ENCODE measurements around the gene ANKDD1B. TPM values are rescaled to one million over a fixed set of nuclear protein-coding genes. Genes with fewer than 3 reads are reported as not detected.

ANKDD1B gene
- total RNA-seq, 1 experiment from 2014 or later = 0.84 TPM

DNA sequence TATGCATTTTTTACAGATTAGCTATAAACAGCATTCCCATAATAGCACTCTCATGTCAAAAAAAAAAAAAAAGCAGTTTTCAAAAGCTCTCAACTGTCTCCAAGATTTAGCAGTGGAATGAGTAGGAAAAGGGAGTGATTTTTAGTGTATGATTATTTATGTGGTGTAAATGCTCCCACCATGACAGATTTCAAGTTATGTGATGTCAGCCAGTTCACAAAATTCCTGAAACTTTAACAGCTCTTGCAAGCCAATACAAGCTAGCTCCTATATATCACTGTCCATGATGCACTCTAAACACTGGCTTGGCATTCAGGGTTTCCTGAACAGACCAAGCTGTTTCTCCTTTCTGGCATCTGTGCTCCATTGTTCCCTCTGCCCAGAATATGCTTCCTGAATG is 7.9 kb upstream of the ANKDD1B start:
- Histone ChIP-seq H3K27me3 (ENCODE audit: insufficient read depth, low read length) (no peaks in the 10 kb centered on the region), H3K4me2 (ENCODE audit: low read length) (no peak overlapping the region), H3K27ac (ENCODE audit: low read depth, low read length) (no peak overlapping the region), H3K4me3 (replicated peaks in 1 of 2; ENCODE audit: low read depth in 1 of 2, low read length in 2 of 2) (no peak overlapping the region), H2AFZ (ENCODE audit: low read depth, low read length, poor library complexity, severe bottlenecking) (no peak overlapping the region), H3K36me3 (ENCODE audit: control insufficient read depth in 1 of 2, insufficient read depth in 2 of 2, low read length in 2 of 2) (no peaks in the 10 kb centered on the region), H3K9me2 (ENCODE audit: insufficient read depth) (no peaks in the 10 kb centered on the region), H3K9me3 (ENCODE audit: control insufficient read depth in 1 of 2, insufficient read depth in 1 of 2, low read depth in 1 of 2, low read length in 2 of 2) (no peaks in the 10 kb centered on the region), H4K20me1 (ENCODE audit: insufficient read depth) (no peaks in the 10 kb centered on the region), H3K9ac (ENCODE audit: low read length) (no peak overlapping the region), H3K79me2 (ENCODE audit: insufficient read depth, low read length) (no peaks in the 10 kb centered on the region), H3K4me1 (ENCODE audit: control insufficient read depth in 1 of 2, insufficient read depth in 2 of 2, low read length in 2 of 2) (no peaks in the 10 kb centered on the region)
- TF ChIP-seq EGR1 (IDR thresholded peaks at IDR 0.05; ENCODE audit: low read depth) (no peak), SIN3A (IDR thresholded peaks at IDR 0.05; ENCODE audit: low read depth) (no peak), CBX3 (IDR thresholded peaks at IDR 0.05; ENCODE audit: low read depth) (no peak), ELF1 (IDR thresholded peaks at IDR 0.05; ENCODE audit: borderline replicate concordance, low read depth) (no peak), FOSL1 (IDR thresholded peaks at IDR 0.05; ENCODE audit: low read depth) (no peak), POLR2A (IDR thresholded peaks at IDR 0.05; ENCODE audit: borderline replicate concordance, extremely low read depth, insufficient read depth, insufficient read length) (no peak), SRF (IDR thresholded peaks at IDR 0.05; ENCODE audit: low read depth) (no peak), EZH2phosphoT487 (IDR thresholded peaks at IDR 0.05; ENCODE audit: borderline replicate concordance) (no peak), POLR2AphosphoS5 (IDR thresholded peaks at IDR 0.05; ENCODE audit: low read depth, low read length) (no peak), ZNF274 (IDR thresholded peaks at IDR 0.05; ENCODE audit: low read depth, low read length) (no peak), JUND (IDR thresholded peaks at IDR 0.05) (no peak), SP1 (IDR thresholded peaks at IDR 0.05; ENCODE audit: low read depth) (no peak), RAD21 (IDR thresholded peaks at IDR 0.05; ENCODE audit: low read depth) (no peak)
- TF ChIP-seq, protein P1, sequence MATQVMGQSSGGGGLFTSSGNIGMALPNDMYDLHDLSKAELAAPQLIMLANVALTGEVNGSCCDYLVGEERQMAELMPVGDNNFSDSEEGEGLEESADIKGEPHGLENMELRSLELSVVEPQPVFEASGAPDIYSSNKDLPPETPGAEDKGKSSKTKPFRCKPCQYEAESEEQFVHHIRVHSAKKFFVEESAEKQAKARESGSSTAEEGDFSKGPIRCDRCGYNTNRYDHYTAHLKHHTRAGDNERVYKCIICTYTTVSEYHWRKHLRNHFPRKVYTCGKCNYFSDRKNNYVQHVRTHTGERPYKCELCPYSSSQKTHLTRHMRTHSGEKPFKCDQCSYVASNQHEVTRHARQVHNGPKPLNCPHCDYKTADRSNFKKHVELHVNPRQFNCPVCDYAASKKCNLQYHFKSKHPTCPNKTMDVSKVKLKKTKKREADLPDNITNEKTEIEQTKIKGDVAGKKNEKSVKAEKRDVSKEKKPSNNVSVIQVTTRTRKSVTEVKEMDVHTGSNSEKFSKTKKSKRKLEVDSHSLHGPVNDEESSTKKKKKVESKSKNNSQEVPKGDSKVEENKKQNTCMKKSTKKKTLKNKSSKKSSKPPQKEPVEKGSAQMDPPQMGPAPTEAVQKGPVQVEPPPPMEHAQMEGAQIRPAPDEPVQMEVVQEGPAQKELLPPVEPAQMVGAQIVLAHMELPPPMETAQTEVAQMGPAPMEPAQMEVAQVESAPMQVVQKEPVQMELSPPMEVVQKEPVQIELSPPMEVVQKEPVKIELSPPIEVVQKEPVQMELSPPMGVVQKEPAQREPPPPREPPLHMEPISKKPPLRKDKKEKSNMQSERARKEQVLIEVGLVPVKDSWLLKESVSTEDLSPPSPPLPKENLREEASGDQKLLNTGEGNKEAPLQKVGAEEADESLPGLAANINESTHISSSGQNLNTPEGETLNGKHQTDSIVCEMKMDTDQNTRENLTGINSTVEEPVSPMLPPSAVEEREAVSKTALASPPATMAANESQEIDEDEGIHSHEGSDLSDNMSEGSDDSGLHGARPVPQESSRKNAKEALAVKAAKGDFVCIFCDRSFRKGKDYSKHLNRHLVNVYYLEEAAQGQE (IDR thresholded peaks at IDR 0.05; ENCODE audit: low read depth) = no peak
- TF ChIP-seq, protein P2, sequence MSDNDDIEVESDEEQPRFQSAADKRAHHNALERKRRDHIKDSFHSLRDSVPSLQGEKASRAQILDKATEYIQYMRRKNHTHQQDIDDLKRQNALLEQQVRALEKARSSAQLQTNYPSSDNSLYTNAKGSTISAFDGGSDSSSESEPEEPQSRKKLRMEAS (IDR thresholded peaks at IDR 0.05) = no peak
- TF ChIP-seq, protein P3, sequence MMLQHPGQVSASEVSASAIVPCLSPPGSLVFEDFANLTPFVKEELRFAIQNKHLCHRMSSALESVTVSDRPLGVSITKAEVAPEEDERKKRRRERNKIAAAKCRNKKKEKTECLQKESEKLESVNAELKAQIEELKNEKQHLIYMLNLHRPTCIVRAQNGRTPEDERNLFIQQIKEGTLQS (IDR thresholded peaks at IDR 0.05) = no peak
- TF ChIP-seq, protein P4, sequence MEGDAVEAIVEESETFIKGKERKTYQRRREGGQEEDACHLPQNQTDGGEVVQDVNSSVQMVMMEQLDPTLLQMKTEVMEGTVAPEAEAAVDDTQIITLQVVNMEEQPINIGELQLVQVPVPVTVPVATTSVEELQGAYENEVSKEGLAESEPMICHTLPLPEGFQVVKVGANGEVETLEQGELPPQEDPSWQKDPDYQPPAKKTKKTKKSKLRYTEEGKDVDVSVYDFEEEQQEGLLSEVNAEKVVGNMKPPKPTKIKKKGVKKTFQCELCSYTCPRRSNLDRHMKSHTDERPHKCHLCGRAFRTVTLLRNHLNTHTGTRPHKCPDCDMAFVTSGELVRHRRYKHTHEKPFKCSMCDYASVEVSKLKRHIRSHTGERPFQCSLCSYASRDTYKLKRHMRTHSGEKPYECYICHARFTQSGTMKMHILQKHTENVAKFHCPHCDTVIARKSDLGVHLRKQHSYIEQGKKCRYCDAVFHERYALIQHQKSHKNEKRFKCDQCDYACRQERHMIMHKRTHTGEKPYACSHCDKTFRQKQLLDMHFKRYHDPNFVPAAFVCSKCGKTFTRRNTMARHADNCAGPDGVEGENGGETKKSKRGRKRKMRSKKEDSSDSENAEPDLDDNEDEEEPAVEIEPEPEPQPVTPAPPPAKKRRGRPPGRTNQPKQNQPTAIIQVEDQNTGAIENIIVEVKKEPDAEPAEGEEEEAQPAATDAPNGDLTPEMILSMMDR (IDR thresholded peaks at IDR 0.05 in 2 of 3, conservative IDR thresholded peaks at IDR 0.05 in 1 of 3; ENCODE audit: borderline replicate concordance in 1 of 3, insufficient read depth in 1 of 3, low read depth in 2 of 3, low read length in 2 of 3) = no peak
- TF ChIP-seq, protein P5, sequence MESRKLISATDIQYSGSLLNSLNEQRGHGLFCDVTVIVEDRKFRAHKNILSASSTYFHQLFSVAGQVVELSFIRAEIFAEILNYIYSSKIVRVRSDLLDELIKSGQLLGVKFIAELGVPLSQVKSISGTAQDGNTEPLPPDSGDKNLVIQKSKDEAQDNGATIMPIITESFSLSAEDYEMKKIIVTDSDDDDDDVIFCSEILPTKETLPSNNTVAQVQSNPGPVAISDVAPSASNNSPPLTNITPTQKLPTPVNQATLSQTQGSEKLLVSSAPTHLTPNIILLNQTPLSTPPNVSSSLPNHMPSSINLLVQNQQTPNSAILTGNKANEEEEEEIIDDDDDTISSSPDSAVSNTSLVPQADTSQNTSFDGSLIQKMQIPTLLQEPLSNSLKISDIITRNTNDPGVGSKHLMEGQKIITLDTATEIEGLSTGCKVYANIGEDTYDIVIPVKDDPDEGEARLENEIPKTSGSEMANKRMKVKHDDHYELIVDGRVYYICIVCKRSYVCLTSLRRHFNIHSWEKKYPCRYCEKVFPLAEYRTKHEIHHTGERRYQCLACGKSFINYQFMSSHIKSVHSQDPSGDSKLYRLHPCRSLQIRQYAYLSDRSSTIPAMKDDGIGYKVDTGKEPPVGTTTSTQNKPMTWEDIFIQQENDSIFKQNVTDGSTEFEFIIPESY (IDR thresholded peaks at IDR 0.05; ENCODE audit: extremely low read depth, insufficient replicate concordance, low read length) = no peak
- ATAC-seq (no peak), DNase-seq (ENCODE audit: low read depth, low spot score) (no peak)
- CTCF ChIA-PET = no interaction called here
- RAD21 ChIA-PET (ENCODE audit: low non-redundant PET in 1 of 2, low total read pairs in 2 of 2, uncharacterized antibody in 2 of 2, unreplicated experiment in 2 of 2) = no interaction called here
- no TSS peak for BruUV-seq (replicated peaks)
- POLR2A ChIA-PET = no interaction called here
- intact Hi-C loops (cut with micrococcal nuclease) = no loop called here

Data from HCT116 (cell line).